Loucy (cell line): ENCODE data around the gene FHDC1.

ENCODE experiments used
- CTCF ChIP-seq: fragments of 200-600 bp; sonication (generic); conservative IDR thresholded peaks from 2 replicates; pipeline ENCODE4 v1.5.1; 2014; ENCODE audit warnings: mild to moderate bottlenecking, antibody characterized with exemption, low read length
- EZH2phosphoT487 ChIP-seq: fragments of 200-600 bp; IDR thresholded peaks from 2 replicates; pipeline ENCODE4 v1.6.1; 2018; ENCODE audit warnings: antibody characterized with exemption, mild to moderate bottlenecking, moderate library complexity, borderline replicate concordance

GRCh38 chr4:153019906-153020305 lies 83.8 kb downstream of the FHDC1 start:
- TF ChIP-seq CTCF, result no peak
- no peak for TF ChIP-seq EZH2phosphoT487
